Mesothelial cell of epicardium (in vitro differentiated cells): ENCODE measurements around the gene APPL1. TPM values are rescaled to one million over a fixed set of nuclear protein-coding genes. Genes with fewer than 3 reads are reported as not detected.
"Not testable (repeated sequence)": the region's sequence is repeated elsewhere in the genome, so short reads cannot be mapped to it uniquely, and the experiment has no call there.

Experiments used
- DNase-seq, 2 experiments: peaks; one replicate each; pipeline ENCODE4 v3.0.0; 2021; ENCODE audit warnings: low spot score in 2 of 2; ENCODE audit not compliant: unreplicated experiment in 2 of 2
- H3K27ac Mint-ChIP-seq: 2 replicates; pipeline ENCODE4 v1.8.0; 2021; ENCODE audit warnings: mixed read lengths
- H3K27me3 Mint-ChIP-seq: 2 replicates; pipeline ENCODE4 v1.8.0; 2021; ENCODE audit warnings: low read depth, mixed read lengths
- H3K36me3 Mint-ChIP-seq: 2 replicates; pipeline ENCODE4 v1.8.0; 2021; ENCODE audit warnings: mixed read lengths
- H3K4me1 Mint-ChIP-seq: 2 replicates; pipeline ENCODE4 v1.8.0; 2021; ENCODE audit warnings: mixed read lengths
- H3K4me3 Mint-ChIP-seq: 2 replicates; pipeline ENCODE4 v1.8.0; 2021; ENCODE audit warnings: mild to moderate bottlenecking, moderate library complexity, mixed read lengths
- H3K9me3 Mint-ChIP-seq: 2 replicates; pipeline ENCODE4 v1.8.0; 2021; ENCODE audit warnings: mixed read lengths
- CTCF ChIP-seq: fragments of 200-600 bp; sonication (generic); IDR thresholded peaks from one replicate; pipeline ENCODE4 v1.5.0; 2021; ENCODE audit warnings: antibody characterized with exemption; ENCODE audit not compliant: unreplicated experiment
- total RNA-seq: library from RNA; stranded (reverse); gene quantifications from 3 replicates; pipeline ENCODE4 v1.2.1, GENCODE V29; 2021

The APPL1 gene
- total RNA-seq, 1 donor from 2014 or later: 41.8 TPM

DNA sequence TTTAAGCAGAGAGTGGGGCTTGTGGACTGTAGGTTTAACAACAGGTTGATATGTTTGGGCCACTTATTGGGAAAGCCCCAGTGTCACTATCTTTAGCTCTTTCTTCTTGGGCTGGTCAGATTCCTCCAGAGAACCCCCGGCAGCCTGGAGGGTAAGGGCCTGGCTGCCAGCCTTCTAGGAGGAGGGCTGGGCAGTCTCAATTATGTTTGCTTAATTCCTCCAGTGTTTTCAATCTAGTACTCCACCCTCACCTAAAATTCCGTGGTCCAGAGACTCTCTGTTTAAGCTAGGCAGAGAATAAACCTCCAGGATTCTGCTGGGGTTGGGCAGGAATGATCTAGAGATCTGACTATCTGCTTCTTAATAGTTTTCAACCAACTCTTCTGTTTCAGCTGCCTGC, 59.7 kb downstream of the APPL1 start:
- Mint-ChIP-seq H3K9me3 (peaks cover 12% of the 10 kb centered on the region), H3K36me3 (no peaks in the 10 kb centered on the region), H3K4me3 (no peak overlapping the region), H3K27ac (no peak overlapping the region), H3K27me3 (peaks cover 13% of the 10 kb centered on the region), H3K4me1 (no peaks in the 10 kb centered on the region)
- no peak for TF ChIP-seq CTCF
- DNase-seq: no peak

GRCh38 chr3:57288403-57288802, 60.9 kb downstream of the APPL1 start:
- no peaks in the 10 kb centered on the region for H3K4me1 Mint-ChIP-seq
- no peak for TF ChIP-seq CTCF

GRCh38 chr3:57292159-57292896, 64.8 kb downstream of the APPL1 start, which contains the start of gene ASB14:
TSS of gene ASB14 (minus strand) at chr3:57292685. CDS start at chr3:57292033, 652 bp downstream.
- Mint-ChIP-seq H3K4me1 (no peaks in the 10 kb centered on the region), H3K27me3 (peaks cover 11% of the 10 kb centered on the region), H3K36me3 (no peaks in the 10 kb centered on the region), H3K27ac (no peak within 1 kb of the TSS), H3K4me3 (no peak within 1 kb of the TSS), H3K9me3 (no peaks in the 10 kb centered on the region)
- no peak for TF ChIP-seq CTCF
- no peak for DNase-seq

More at GRCh38 chr3:57288403-57288802, 60.9 kb downstream of the APPL1 start:
- Mint-ChIP-seq H3K27ac (no peak overlapping the region), H3K9me3 (peaks cover 12% of the 10 kb centered on the region), H3K4me3 (no peak overlapping the region), H3K27me3 (peaks cover 11% of the 10 kb centered on the region), H3K36me3 (no peaks in the 10 kb centered on the region)
- DNase-seq: no peak

- no peak overlapping the region for H3K4me3 Mint-ChIP-seq
- H3K27me3 Mint-ChIP-seq: peaks cover 17% of the 10 kb centered on the region
- no peak overlapping the region for H3K27ac Mint-ChIP-seq
- no peak for DNase-seq
- TF ChIP-seq CTCF: no peak
- no peaks in the 10 kb centered on the region for H3K9me3 Mint-ChIP-seq
- H3K36me3 Mint-ChIP-seq: no peaks in the 10 kb centered on the region
- H3K4me1 Mint-ChIP-seq: no peaks in the 10 kb centered on the region
Observed at GRCh38 chr3:57292897-57293526, 65.5 kb downstream of the APPL1 start.

DNA sequence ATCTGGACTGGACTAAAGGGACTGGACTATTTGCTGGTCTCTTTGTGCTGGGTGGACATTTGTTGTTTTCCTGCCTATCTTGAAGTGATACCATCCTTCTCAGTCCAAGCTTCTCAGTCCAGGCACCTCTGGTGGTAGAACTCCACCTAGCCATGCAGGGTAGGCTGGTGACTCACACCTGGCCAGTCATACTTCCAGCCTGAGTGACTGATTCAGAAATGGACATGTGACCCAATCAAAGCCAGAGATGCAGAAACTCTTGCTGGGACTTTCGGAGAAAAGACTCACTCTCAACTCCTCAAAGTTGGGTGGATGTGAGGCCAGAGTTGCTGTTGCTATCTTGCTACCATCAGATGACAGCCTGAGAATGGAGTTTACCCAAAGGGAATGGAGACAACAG, 70.5 kb downstream of the APPL1 start:
- TF ChIP-seq CTCF: no peak
- Mint-ChIP-seq H3K4me1 (no peaks in the 10 kb centered on the region), H3K4me3 (no peak overlapping the region), H3K36me3 (no peaks in the 10 kb centered on the region), H3K9me3 (no peaks in the 10 kb centered on the region), H3K27me3 (peaks cover 12% of the 10 kb centered on the region), H3K27ac (no peak overlapping the region)
- no peak for DNase-seq

DNA sequence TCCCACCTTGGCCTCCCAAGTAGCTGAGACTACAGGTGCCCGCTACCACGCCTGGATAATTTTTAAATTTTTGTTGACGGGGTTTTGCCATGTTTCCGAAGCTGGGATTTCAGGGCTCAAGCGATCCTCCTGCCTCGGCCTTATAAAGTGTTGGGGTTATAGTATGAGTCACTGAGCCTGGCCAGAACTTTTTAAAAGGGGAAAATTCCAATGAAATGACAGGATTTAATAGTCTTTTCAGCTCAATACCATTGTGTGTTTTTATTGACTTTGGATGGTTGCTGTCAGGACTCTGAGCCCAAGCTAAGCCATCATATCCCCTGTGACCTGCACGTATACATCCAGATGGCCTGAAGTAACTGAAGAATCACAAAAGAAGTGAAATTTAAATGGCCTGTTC, 76.0 kb downstream of the APPL1 start:
- not testable (repeated sequence) for H3K36me3 Mint-ChIP-seq, H3K4me1 Mint-ChIP-seq, H3K4me3 Mint-ChIP-seq, DNase-seq, H3K27ac Mint-ChIP-seq, H3K9me3 Mint-ChIP-seq, H3K27me3 Mint-ChIP-seq
